GM11168 (cell line): ENCODE measurements around the gene LAMB4.

Experiments
- in situ Hi-C: fragments of 300-500 bp; cut with MboI; formaldehyde crosslinking; loops from one replicate; pipeline ENCODE4 v1.12.0; 2022; ENCODE audit warnings: low sequenced_read_pairs; ENCODE audit not compliant: unreplicated experiment

The LAMB4 gene

DNA sequence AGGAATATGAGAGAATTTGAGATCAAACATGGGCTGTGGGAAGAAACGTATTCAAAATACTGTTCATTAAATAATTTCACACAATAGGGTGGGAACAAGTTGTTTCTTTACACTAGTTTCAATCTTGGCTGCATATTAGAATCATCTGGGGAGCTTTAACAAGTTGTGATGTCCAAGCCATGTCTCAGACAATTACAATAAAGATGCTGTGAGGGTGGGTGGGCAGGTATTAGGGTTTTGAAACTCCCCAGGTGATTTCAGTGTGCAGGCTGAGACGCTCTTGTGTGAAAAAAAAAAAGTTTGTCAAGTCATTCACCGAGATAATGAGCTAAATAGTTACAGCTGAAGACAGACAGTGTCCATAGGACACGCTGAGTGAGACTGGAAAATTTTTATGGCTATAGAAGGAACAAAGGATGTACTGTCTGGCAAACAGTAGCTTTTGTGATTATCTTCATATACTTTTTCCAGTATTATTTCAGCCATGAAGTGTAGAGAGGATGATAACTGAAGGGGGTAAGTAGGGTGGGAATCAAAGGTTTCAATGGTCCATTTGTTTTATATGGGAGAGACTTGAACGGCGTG is 12.6 kb upstream of the LAMB4 start:
- in situ Hi-C loops, result no loop called here

GRCh38 chr7:108142180-108142579 is 12.0 kb upstream of the LAMB4 start:
- in situ Hi-C loops, result no loop called here

- in situ Hi-C loops, result no loop called here
These were observed 10.5 kb upstream of the LAMB4 start for GRCh38 chr7:108140671-108141070.

- in situ Hi-C loops, result no loop called here
These were observed 8.8 kb upstream of the LAMB4 start for GRCh38 chr7:108138911-108139310.

DNA sequence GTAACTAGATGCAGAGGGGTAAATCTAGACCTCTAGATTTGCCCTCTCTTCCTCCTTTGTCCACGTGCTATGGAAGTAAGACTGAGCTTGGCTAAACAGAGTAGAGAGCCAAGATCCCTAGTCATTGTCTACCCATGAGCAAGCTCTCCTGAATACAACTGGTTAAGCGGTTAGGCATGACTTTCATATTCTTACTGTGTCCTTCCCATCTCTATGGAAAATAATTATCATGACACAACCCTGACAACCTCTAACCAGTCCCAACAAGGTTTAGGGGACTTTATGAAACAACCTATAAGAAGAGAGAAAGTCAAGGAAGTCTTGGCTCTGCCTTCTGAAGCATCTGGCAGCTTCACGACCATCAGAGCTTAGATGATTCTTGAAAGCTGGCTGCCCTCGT is 7.8 kb upstream of the LAMB4 start:
- in situ Hi-C loops, result no loop called here

DNA sequence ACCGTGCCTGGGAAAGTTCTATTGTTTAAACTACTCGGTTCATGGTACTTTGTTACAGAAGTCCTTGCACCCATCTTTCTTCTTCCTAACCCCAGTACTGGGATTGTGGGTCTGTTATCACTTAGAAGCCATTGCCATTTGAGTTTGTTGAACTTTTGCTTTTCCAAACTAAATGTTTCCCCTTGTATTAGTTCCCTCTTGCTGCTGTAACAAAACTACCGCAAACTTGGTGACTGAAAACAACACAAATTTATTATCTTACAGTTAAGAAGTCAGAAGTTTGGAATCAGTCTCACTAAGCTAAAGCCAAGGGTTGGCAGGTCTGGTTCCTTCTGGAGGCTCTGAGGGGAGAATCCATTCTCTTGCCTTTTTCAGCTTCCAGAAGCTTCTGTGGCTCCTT is 6.9 kb upstream of the LAMB4 start:
- in situ Hi-C loops, result no loop called here

DNA sequence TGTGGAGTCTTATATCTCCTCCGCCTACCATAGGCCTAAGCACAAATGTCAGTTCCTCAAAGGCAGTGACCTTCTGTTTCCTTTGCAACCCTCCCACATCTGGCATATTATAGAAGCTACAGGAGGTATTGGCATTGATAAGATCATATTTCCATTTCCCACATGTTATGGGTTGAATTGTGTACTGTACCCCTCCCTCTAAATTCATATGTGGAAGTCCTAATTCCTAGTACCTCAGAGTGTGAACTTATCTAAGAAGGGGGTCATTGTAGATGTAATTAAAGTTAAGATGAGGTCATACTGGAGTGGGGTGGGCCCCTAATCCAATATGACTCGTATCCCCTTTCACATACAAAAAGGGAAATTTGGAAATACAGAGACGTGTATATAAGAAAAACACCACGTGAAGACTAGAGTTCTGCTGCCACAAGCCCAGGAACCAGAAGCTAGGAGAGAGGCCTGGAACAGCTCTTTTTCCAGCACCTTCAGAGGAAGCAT is 6.1 kb upstream of the LAMB4 start:
- in situ Hi-C loops, result no loop called here

GRCh38 chr7:108135446-108136190 is 5.5 kb upstream of the LAMB4 start:
- in situ Hi-C loops, result no loop called here

DNA sequence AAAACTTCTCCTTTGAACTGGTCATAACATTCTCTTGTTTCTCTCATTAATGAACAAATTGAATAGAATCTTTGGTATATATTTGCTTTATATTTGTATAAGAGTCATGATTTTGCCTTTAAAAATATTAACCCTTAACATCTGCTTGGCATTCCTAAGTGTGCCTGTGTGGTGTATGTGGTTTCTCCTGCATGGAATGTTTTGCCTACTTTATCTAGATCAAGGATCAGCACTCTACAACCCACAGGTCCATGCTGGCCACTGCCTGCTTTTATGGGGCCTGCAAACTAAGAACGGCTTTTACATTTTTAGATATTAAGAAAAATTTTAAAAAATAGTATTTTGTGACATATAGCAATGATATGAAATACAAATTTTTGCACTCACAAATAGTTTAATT is 4.3 kb upstream of the LAMB4 start:
- in situ Hi-C loops, result no loop called here

- in situ Hi-C loops, result no loop called here
These were observed 2.5 kb upstream of the LAMB4 start for GRCh38 chr7:108132551-108133265.

DNA sequence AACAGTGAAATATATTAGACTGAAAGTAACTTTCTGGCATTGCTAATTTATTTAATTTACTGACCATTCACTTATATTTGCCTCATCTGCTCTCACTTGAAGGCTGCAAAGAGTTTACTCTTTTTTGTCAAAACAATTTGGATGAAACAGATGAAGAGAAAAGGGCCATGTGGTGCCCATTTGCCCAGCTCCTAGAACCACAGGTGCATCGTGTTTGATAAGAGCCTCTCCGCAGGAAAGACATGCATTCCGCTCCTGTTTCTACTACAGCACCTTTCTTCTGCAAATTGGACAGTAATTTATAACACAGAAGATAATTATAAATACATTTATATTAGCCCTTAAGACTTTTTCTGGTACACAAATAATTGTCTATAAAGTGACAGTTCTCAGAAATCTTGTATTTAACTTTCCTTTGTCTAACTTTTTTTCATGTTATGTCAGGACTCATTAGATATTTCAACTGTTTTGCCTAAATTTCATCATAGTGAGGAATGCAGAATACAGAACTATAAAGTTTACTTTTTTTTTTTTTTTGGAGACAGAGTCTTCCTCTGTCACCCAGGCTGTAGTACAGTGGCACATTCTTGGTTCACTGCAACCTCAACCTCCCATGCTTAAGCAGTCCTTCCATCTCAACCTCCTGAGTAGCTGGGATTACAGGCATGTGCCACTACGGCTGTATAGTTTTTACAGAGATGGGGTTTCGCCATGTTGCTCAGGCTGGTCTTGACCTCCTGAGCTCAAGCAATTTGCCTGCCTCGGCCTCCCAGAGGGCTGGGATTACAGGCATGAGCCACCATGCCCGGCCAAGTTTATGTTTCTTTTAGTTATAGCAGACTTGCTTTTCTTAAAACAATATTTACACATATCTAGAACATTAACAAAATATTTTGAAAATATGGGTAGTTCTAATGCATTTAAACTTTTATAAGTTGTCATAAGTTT is 869 bp downstream of the LAMB4 start:
- in situ Hi-C loops, result no loop called here

- in situ Hi-C loops, result no loop called here
These were observed 1.6 kb downstream of the LAMB4 start for GRCh38 chr7:108128514-108128913.

DNA sequence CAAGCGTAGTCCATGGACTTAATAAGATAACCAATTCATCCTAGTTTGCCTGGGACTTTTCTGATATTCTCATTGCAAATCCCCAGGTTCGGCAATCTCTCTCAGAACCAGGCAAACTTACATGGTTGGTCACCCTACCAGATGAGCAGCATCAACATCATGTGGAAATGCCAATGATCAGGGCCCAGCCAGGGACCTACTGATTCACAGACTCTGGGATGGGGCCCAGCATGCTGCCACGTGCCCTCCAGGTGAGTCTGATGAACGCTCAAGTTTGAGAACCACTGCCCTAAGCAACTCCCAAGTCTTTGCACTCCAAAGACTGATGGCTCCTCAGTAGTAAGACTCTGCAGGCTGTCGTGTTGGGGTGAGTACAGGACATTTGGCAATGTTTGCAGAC is 2.7 kb downstream of the LAMB4 start:
- in situ Hi-C loops, result no loop called here

DNA sequence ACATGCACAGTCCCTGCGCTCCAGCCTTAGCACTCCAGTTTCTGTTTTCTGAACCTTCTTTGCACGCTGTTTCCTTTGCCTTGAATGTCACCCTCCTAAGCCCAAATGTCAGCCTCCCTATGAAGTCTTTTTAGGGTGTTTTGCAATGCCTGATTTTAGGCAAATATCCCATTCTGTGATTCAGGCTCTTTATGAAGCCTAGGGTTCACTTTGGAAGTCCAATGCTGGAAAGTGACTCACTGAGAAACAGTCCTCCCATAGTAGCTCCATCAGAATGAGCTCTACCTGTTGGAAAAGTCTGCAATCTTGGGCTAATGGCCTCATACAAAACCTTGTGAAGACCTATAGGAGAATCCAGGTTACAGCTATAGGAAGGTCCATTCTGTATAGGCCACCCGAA is 5.3 kb downstream of the LAMB4 start:
- in situ Hi-C loops, result no loop called here

DNA sequence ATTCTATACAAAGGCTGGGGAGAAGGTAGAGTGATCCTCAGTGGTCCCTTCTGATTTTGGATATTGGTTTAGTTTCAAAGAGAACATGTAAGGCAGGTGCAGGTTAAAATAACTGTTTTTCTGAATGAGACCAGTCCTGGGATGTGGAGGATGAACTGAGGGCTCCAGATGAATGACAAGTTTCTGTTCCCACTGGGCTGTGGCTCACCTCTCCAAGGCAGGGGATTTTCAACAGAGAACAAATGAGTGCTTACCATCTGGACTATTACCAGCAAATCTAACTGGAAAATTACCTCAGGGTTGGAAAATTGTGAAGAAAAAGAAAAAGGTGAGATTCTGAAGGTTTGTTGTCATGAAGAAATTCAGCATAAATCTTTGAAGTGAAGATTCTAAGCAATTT is 8.0 kb downstream of the LAMB4 start:
- in situ Hi-C loops, result no loop called here

DNA sequence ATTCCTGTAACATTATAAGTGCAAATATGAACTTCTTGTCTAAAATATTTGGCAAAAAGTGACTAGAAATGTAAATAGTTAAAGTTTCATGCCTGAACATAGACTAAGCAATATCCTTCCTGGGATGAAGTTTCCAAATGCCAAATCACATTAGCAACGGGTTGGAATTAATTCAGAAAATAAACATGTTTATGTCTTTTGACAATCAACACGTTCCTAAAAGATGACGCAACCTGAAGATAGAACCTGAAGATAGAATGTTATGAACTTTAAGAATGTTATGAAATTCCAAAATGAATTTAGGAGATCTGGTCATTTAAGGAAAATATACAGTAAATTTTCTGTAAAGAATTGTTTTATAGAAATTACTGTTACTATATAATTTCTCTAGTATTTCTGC is 9.2 kb downstream of the LAMB4 start:
- in situ Hi-C loops, result no loop called here

DNA sequence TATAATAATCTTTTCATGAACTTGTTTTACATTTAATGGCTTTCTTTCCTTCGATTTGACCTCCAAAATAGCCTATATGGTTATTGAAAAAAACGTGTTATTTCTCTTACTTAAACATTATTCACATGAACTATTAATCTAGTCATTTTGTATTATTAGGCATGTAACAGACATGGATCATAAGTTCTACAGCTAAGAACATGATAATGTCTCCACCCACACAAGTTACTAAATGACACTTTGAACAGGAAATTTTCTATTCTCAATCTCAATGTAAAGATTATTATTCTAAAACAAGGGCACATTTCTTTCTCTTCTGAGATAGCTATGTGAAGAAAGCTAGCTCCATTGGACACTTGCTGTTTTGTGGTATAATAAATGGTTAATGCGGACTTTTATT is 10.0 kb downstream of the LAMB4 start:
- in situ Hi-C loops, result no loop called here

DNA sequence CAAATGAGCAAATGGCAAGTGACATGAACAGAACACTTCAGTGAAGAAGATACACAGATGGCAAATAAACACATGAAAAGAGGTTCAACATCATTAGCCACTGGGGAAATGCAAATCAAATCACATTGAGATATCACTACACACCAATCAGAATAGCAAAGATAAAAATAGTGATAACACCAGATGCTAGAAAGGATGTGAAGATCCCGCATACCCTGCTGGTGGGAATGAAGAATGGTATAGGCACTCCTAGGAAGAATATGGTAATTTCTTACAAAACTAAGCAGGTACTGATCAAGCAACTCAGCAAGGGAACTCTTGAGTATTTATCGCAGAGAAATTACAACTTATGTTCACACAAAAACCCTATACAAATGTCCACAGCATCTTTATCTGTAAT is 11.2 kb downstream of the LAMB4 start:
- in situ Hi-C loops, result no loop called here

DNA sequence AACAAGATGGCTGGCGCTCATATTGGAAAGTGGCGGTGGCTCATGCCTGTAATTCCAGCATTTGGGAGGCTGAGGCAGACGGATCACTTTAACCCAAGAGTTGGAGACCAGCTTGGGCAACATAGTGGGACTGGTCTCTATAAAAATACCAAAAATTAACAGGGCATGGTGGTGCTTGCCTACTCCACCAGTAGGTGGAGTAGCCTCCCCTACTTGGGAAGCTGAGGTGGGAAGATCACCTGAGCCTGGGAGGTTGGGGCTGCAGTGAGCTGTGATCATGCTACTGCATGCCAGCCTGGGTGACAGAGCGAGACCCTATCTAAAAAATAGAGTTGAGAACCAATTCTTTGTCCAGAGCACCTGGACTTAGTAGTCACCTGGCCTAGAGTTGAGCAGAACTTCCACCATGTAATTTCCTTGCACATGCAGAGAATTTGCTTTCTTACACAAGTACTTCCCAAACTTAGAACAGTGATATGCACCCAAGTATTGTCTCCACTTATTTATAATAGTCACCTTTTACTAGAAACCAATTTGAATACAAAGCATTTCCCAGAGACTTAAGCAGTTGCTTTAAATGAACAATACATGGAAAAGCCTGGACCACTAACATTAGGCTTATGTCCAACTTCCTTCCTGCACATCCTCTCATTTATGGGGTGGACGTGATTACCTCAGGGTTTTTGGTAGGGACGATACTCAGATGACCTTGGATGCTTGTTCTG is 15.9 kb downstream of the LAMB4 start:
- in situ Hi-C loops, result no loop called here

DNA sequence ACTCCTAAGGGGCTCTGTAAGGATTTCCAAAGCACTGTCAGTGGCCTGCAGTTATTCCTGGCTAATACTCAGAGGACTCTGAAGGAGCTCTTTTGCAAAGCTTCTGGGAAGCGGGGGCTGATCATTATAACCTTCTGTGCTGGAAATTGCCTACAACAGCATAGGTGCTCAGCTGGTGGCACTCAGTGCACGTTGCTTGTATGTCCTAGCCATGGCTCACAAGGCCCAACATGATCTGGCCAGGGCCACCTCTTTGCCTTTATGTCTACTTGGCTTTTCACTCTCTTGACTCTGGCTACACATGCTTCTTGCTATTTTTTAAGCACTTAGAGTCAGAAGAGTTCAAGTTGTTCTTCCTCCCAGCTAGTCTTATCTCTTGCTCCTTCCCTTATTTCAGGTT is 17.5 kb downstream of the LAMB4 start:
- in situ Hi-C loops, result no loop called here
